ENCODE results near the gene CD80. TPM values are rescaled to one million over a fixed set of nuclear protein-coding genes. Genes with fewer than 3 reads are reported as not detected.

CD80 gene
- polyA plus RNA-seq, 1 of the 3 experiments (the other 2 are of a cell fraction): not detected

GRCh38 chr3:119485563-119485962 lies 73.9 kb downstream of the CD80 start:
- no peaks in the 10 kb centered on the region for H3K79me2 ChIP-seq (ENCODE audit: insufficient read depth)
- H3K9me2 ChIP-seq: no peaks in the 10 kb centered on the region
- no peak overlapping the region for H3K4me3 ChIP-seq (ENCODE audit: low read depth in 2 of 2, low read length in 1 of 2)
- POLR2A ChIA-PET: no interaction called here
- 96% methylated on average over 2 of the region's 2 CpGs for WGBS (ENCODE audit: low lambda C conversion rate)
- no peak for DNase-seq
- H3K9ac ChIP-seq: no peak overlapping the region
- no peaks in the 10 kb centered on the region for H3K9me3 ChIP-seq
- no peaks in the 10 kb centered on the region for H4K20me1 ChIP-seq (ENCODE audit: insufficient read depth)
- H3F3A ChIP-seq (replicated peaks; ENCODE audit: insufficient read depth): no peaks in the 10 kb centered on the region
- CTCF ChIA-PET: interaction anchor here (1.0 kb wide), 2 partner anchors 16 to 196 kb away, joined by 3 read pairs; no protein-coding TSS in a partner anchor
- H3K4me2 ChIP-seq: no peak overlapping the region
- no peaks in the 10 kb centered on the region for H3K4me1 ChIP-seq (ENCODE audit: control insufficient read depth in 1 of 2, insufficient read depth in 2 of 2, low read depth in 1 of 2, low read length in 1 of 2)
- no peak overlapping the region for H3K27ac ChIP-seq (ENCODE audit: low read depth in 2 of 2, low read length in 1 of 2)
- H3K36me3 ChIP-seq (replicated peaks in 1 of 2; ENCODE audit: control insufficient read depth in 1 of 2, insufficient read depth in 2 of 2, low read length in 1 of 2): peaks cover 38 to 69% of the 10 kb centered on the region in 2 experiments
- H2AFZ ChIP-seq (ENCODE audit: low read depth): no peak overlapping the region
- H3K27me3 ChIP-seq (ENCODE audit: insufficient read depth): no peaks in the 10 kb centered on the region
- TF ChIP-seq, protein P1, sequence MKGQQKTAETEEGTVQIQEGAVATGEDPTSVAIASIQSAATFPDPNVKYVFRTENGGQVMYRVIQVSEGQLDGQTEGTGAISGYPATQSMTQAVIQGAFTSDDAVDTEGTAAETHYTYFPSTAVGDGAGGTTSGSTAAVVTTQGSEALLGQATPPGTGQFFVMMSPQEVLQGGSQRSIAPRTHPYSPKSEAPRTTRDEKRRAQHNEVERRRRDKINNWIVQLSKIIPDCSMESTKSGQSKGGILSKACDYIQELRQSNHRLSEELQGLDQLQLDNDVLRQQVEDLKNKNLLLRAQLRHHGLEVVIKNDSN (IDR thresholded peaks at IDR 0.05; ENCODE audit: borderline replicate concordance, low read depth): no peak
- no peak for TF ChIP-seq JUND (IDR thresholded peaks at IDR 0.05)
- TF ChIP-seq, protein P2, sequence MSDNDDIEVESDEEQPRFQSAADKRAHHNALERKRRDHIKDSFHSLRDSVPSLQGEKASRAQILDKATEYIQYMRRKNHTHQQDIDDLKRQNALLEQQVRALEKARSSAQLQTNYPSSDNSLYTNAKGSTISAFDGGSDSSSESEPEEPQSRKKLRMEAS (IDR thresholded peaks at IDR 0.05; ENCODE audit: low read depth): no peak

DNA sequence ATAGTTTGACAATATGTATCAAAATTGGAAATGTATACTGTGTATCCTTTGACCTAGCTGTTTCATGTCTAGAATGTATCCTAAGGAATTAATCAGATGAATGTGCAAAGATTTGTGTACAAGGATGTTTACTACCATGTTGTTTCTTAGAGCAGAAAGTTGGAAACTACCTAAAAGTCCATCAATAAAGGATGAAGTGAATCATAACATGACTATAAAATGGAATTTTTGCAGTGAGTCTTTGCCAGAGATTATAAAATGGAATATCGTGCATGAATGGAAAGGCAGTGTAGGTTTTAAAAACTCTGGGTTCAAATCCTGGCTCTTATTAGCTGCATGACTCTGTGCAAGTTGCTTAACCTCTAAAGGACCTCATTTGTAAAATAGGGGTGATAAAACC lies 76.3 kb downstream of the CD80 start:
- CTCF ChIA-PET: no interaction called here
- Histone ChIP-seq H3K79me2 (ENCODE audit: insufficient read depth) (no peaks in the 10 kb centered on the region), H4K20me1 (ENCODE audit: insufficient read depth) (no peaks in the 10 kb centered on the region), H3K27me3 (ENCODE audit: insufficient read depth) (no peaks in the 10 kb centered on the region), H2AFZ (ENCODE audit: low read depth) (no peak overlapping the region), H3K9me3 (no peaks in the 10 kb centered on the region), H3K4me2 (no peak overlapping the region), H3K9ac (no peak overlapping the region), H3K36me3 (replicated peaks in 1 of 2; ENCODE audit: control insufficient read depth in 1 of 2, insufficient read depth in 2 of 2, low read length in 1 of 2) (peaks cover 47 to 63% of the 10 kb centered on the region in 2 experiments), H3K27ac (ENCODE audit: low read depth in 2 of 2, low read length in 1 of 2) (no peak overlapping the region), H3K4me3 (ENCODE audit: low read depth in 2 of 2, low read length in 1 of 2) (no peak overlapping the region), H3F3A (replicated peaks; ENCODE audit: insufficient read depth) (no peaks in the 10 kb centered on the region), H3K9me2 (no peaks in the 10 kb centered on the region), H3K4me1 (ENCODE audit: control insufficient read depth in 1 of 2, insufficient read depth in 2 of 2, low read depth in 1 of 2, low read length in 1 of 2) (no peaks in the 10 kb centered on the region)
- POLR2A ChIA-PET: no interaction called here
- no peak for DNase-seq
- WGBS (ENCODE audit: low lambda C conversion rate): 89% methylated on average over 1 of the region's 1 CpG
- no peak for TF ChIP-seq CHD2 (IDR thresholded peaks at IDR 0.05; ENCODE audit: low read length, partially characterized antibody)
- TF ChIP-seq, protein P1 (IDR thresholded peaks at IDR 0.05; ENCODE audit: borderline replicate concordance, low read depth): no peak
- TF ChIP-seq POLR2AphosphoS5 (IDR thresholded peaks at IDR 0.05; ENCODE audit: low read depth, low read length): no peak
- no peak for TF ChIP-seq MEF2A (IDR thresholded peaks at IDR 0.05; ENCODE audit: borderline replicate concordance, low read depth)
- TF ChIP-seq FOSL2 (IDR thresholded peaks at IDR 0.05; ENCODE audit: borderline replicate concordance, low read depth): no peak
- no peak for TF ChIP-seq RFX5 (IDR thresholded peaks at IDR 0.05; ENCODE audit: low read length)
- TF ChIP-seq ZBTB33 (IDR thresholded peaks at IDR 0.05; ENCODE audit: borderline replicate concordance, low read depth): no peak
- no peak for TF ChIP-seq YY1 (IDR thresholded peaks at IDR 0.05; ENCODE audit: low read depth)
- no peak for TF ChIP-seq NRF1 (IDR thresholded peaks at IDR 0.05; ENCODE audit: low read depth, low read length)
- TF ChIP-seq TAF1 (IDR thresholded peaks at IDR 0.05; ENCODE audit: borderline replicate concordance, low read depth, low read length): no peak
- TF ChIP-seq, protein P3, sequence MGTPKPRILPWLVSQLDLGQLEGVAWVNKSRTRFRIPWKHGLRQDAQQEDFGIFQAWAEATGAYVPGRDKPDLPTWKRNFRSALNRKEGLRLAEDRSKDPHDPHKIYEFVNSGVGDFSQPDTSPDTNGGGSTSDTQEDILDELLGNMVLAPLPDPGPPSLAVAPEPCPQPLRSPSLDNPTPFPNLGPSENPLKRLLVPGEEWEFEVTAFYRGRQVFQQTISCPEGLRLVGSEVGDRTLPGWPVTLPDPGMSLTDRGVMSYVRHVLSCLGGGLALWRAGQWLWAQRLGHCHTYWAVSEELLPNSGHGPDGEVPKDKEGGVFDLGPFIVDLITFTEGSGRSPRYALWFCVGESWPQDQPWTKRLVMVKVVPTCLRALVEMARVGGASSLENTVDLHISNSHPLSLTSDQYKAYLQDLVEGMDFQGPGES (IDR thresholded peaks at IDR 0.05; ENCODE audit: low read depth, low read length): no peak
- no peak for TF ChIP-seq SMC3 (IDR thresholded peaks at IDR 0.05; ENCODE audit: low read depth, low read length)
- TF ChIP-seq, protein P4, sequence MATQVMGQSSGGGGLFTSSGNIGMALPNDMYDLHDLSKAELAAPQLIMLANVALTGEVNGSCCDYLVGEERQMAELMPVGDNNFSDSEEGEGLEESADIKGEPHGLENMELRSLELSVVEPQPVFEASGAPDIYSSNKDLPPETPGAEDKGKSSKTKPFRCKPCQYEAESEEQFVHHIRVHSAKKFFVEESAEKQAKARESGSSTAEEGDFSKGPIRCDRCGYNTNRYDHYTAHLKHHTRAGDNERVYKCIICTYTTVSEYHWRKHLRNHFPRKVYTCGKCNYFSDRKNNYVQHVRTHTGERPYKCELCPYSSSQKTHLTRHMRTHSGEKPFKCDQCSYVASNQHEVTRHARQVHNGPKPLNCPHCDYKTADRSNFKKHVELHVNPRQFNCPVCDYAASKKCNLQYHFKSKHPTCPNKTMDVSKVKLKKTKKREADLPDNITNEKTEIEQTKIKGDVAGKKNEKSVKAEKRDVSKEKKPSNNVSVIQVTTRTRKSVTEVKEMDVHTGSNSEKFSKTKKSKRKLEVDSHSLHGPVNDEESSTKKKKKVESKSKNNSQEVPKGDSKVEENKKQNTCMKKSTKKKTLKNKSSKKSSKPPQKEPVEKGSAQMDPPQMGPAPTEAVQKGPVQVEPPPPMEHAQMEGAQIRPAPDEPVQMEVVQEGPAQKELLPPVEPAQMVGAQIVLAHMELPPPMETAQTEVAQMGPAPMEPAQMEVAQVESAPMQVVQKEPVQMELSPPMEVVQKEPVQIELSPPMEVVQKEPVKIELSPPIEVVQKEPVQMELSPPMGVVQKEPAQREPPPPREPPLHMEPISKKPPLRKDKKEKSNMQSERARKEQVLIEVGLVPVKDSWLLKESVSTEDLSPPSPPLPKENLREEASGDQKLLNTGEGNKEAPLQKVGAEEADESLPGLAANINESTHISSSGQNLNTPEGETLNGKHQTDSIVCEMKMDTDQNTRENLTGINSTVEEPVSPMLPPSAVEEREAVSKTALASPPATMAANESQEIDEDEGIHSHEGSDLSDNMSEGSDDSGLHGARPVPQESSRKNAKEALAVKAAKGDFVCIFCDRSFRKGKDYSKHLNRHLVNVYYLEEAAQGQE (IDR thresholded peaks at IDR 0.05; ENCODE audit: low read depth, low read length): no peak
- TF ChIP-seq RCOR1 (IDR thresholded peaks at IDR 0.05; ENCODE audit: low read length): no peak
- TF ChIP-seq FOXJ3 (CRISPR knock-in tag; IDR thresholded peaks at IDR 0.05): no peak
- no peak for TF ChIP-seq TEAD4 (IDR thresholded peaks at IDR 0.05; ENCODE audit: borderline replicate concordance, insufficient read depth)
- no peak for TF ChIP-seq EP300 (IDR thresholded peaks at IDR 0.05; ENCODE audit: borderline replicate concordance in 1 of 2, low read depth in 1 of 2, low read length in 1 of 2)
- TF ChIP-seq MXI1 (IDR thresholded peaks at IDR 0.05; ENCODE audit: low read depth, low read length): no peak

Measured in SK-N-SH (cell line).